ENCODE measurements around the gene CALCOCO1.

CALCOCO1 gene

DNA sequence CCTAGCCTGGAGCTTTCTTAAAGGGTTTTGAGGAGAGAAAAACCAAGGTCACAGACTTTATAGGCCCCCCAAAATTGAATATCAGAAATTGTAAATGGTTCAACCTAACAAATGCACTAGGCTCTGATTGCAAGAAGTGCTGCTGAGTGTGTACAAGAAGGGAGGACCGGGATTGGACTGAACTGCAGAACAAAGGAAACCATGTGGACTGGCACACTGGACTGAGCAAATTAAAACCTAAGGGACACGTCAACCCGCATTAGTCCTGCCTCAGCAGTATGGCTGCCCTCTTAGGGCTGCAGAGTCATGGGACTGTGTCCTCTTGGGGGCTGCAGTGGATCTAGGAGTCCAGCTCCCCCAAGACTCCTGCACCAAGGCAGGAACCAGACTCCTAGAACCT, 25.4 kb upstream of the CALCOCO1 start:
- in situ Hi-C loops (cut with MboI; ENCODE audit: low sequenced_read_pairs, unreplicated experiment): no loop called here
- no peak for DNase-seq (ENCODE audit: low spot score)
- no peak for TF ChIP-seq CTCF (IDR thresholded peaks at IDR 0.05; ENCODE audit: borderline replicate concordance, control extremely low read depth, extremely low read depth, insufficient read depth, missing control alignments)

DNA sequence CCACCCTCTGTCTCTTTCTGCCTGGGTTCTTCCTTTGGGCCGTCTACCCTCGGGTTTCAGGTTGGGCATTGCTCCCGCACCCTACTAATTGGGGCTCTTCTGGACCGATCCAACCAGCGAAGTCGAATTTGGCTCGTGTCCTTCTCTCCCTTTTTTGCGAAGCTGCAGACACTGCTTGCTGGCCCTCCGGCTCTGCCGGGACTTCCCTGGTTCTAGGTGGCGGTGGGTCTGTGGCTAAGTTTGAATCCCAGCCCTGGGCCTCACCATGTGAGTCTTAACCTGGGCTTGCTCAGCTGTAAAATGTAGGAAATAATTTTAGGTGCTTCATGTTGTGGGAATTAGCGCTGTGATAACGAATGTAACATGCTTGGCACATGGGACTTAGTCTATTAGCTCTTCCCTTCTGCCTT, 24.9 kb upstream of the CALCOCO1 start:
- in situ Hi-C loops (cut with MboI; ENCODE audit: low sequenced_read_pairs, unreplicated experiment): no loop called here
- TF ChIP-seq CTCF (IDR thresholded peaks at IDR 0.05; ENCODE audit: borderline replicate concordance, control extremely low read depth, extremely low read depth, insufficient read depth, missing control alignments): no peak
- DNase-seq (ENCODE audit: low spot score): no peak

DNA sequence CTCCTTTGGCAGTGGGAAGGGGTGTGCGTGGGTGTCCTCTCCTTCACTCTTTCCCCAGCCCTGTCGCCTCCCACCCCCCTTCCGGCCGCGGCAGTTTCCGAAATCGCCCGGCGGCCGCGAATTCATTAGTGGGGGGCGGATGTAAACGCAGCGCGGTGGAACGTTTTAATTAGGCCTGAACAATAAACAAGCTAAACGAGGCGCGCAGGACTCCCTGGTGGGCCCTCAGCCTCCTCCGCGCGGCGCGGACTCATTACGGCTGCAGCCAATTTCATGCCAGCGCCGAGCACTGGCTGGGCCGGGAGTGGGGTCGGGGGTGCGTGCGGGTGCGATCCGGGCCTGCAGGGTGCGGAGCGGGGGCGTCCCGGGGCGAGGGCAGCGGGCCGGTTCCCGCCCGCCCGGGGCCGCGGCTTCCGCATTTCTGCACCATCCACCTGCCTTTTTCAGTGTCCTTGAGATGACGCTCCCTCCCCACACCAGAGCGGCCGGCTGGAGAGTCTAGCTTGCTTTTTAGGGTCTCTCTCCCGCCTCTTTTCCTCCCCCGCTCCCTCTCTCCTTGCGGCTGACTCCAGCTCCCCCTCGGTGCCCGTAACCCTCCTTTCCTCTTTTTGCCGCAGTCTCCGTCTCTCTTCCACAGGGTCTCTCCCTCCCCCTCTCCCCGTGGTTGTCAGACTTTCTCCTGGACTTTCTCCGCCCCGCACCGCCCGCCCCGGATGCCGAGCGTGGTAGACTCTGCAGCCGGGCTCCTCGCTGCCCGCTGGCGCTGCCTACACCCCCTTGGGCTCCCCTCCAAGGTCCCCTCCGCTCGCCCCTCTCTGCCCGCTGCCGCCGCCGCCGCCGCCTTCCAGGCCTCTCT, 24.3 kb upstream of the CALCOCO1 start, which contains the start of gene CISTR:
Gene CISTR, minus strand, starts transcription at position 644 of the 856 bp plus-strand sequence.
- in situ Hi-C loops (cut with MboI; ENCODE audit: low sequenced_read_pairs, unreplicated experiment): no loop called here
- DNase-seq (ENCODE audit: low spot score): peak; percentile 80
- no peak for TF ChIP-seq CTCF (IDR thresholded peaks at IDR 0.05; ENCODE audit: borderline replicate concordance, control extremely low read depth, extremely low read depth, insufficient read depth, missing control alignments)

DNA sequence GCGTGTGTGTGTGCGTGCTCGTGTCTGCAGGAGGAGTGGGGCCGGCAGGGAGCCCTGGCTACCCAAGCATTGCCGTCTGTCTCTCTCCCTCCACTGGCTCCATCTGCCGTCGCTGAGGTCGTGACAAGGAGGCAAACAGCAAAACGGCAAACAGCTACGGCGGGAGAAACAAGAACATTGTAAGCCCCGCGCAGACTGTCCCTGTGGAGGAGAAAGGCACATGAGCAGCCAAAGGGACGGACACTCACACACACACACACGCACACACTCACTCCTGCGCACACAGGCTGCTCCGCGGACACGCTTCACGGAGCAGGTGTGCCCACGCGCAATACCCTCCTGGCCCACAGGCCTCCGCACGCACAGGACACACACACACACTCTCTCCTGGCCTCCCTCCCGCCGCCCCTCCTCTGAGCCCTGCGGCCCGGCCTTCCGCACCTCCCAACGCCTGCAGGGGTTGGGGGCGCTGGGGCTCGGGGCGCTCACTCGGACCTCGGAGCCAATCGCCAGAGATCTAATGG, 23.6 kb upstream of the CALCOCO1 start:
- TF ChIP-seq CTCF (IDR thresholded peaks at IDR 0.05; ENCODE audit: borderline replicate concordance, control extremely low read depth, extremely low read depth, insufficient read depth, missing control alignments): no peak
- DNase-seq (ENCODE audit: low spot score): peak; percentile 72
- in situ Hi-C loops (cut with MboI; ENCODE audit: low sequenced_read_pairs, unreplicated experiment): no loop called here

DNA sequence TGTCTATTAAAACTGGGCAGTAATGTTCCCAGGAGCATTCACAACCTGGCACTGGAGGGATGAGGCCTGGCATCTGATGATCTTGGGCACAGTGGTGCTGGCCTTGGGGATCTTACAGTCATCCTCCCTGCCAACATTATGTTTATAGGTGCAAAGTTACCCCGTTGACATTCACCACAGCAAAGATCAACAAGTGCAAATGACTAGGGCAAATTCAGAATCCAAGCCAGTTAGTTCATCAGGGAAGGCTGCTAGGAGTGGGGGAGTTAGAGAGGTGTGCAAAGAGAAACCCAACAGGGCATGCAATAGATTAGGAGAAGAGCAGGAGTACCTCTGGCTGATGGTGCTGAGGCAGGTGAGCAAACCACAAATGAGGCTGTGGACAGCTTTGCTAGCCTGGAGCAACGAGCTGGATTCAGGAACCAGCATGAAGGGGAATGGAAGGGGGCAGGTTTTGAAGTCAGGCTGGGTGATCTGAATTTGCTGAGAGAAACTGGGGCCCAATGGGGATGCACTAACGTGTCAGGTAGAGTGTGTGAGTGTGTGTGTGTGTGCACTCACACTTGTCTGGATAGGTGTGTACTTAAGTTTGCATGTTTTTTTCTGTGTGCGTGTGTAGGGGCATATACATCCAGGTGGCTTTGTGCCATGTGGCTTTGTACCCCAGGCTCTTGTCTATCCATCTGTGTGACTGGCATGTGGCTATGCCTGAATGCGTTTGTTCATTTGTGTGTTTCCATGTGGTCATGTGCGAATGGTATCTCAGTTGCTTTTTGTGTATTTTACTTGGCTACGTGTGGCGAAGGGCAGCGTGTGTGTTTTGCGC, 22.9 kb upstream of the CALCOCO1 start:
- no peak for DNase-seq (ENCODE audit: low spot score)
- no peak for TF ChIP-seq CTCF (IDR thresholded peaks at IDR 0.05; ENCODE audit: borderline replicate concordance, control extremely low read depth, extremely low read depth, insufficient read depth, missing control alignments)
- in situ Hi-C loops (cut with MboI; ENCODE audit: low sequenced_read_pairs, unreplicated experiment): loop anchor here (10.0 kb wide), 1 partner anchor 205 kb away; no protein-coding TSS in a partner anchor

- in situ Hi-C loops (cut with MboI; ENCODE audit: low sequenced_read_pairs, unreplicated experiment): loop anchor here (10.0 kb wide), 1 partner anchor 203 kb away; no protein-coding TSS in a partner anchor
- DNase-seq (ENCODE audit: low spot score): no peak
- no peak for TF ChIP-seq CTCF (IDR thresholded peaks at IDR 0.05; ENCODE audit: borderline replicate concordance, control extremely low read depth, extremely low read depth, insufficient read depth, missing control alignments)
Observed at GRCh38 chr12:53748072-53748840, 21.0 kb upstream of the CALCOCO1 start.

Data from GM13976 (cell line).